ENCODE data around the gene LIPA.
A peak's percentile ranks its signal among the peaks of the same experiment; 100 is the strongest.
"Not testable (repeated sequence)": the region's sequence is repeated elsewhere in the genome, so short reads cannot be mapped to it uniquely, and the experiment has no call there.

LIPA gene

GRCh38 chr10:89271532-89271931, 20.0 kb upstream of the LIPA start:
- H3K4me3 ChIP-seq (ENCODE audit: low read depth, low read length), result no peak overlapping the region

GRCh38 chr10:89270153-89270483, 18.5 kb upstream of the LIPA start:
- no peak overlapping the region for H3K4me3 ChIP-seq (ENCODE audit: low read depth, low read length)

- H3K4me3 ChIP-seq (ENCODE audit: low read depth, low read length), result no peak overlapping the region
These were observed 18.0 kb upstream of the LIPA start for GRCh38 chr10:89269433-89270152.

GRCh38 chr10:89266721-89267453, 15.3 kb upstream of the LIPA start:
- H3K4me3 ChIP-seq (ENCODE audit: low read depth, low read length), result no peak overlapping the region

GRCh38 chr10:89263531-89263930, 12.0 kb upstream of the LIPA start:
- no peak overlapping the region for H3K4me3 ChIP-seq (ENCODE audit: low read depth, low read length)

- no peak overlapping the region for H3K4me3 ChIP-seq (ENCODE audit: low read depth, low read length)
These were observed 11.5 kb upstream of the LIPA start for GRCh38 chr10:89263091-89263490.

- H3K4me3 ChIP-seq (ENCODE audit: low read depth, low read length), result no peak overlapping the region
These were observed 10.8 kb upstream of the LIPA start for GRCh38 chr10:89262086-89263051.

GRCh38 chr10:89258881-89259280, 7.3 kb upstream of the LIPA start:
- H3K4me3 ChIP-seq (ENCODE audit: low read depth, low read length), result no peak overlapping the region

GRCh38 chr10:89257581-89257980, 6.0 kb upstream of the LIPA start:
- H3K4me3 ChIP-seq (ENCODE audit: low read depth, low read length), result no peak overlapping the region

GRCh38 chr10:89256962-89257361, 5.4 kb upstream of the LIPA start:
- no peak overlapping the region for H3K4me3 ChIP-seq (ENCODE audit: low read depth, low read length)

- H3K4me3 ChIP-seq (ENCODE audit: low read depth, low read length), result no peak overlapping the region
These were observed 4.8 kb upstream of the LIPA start for GRCh38 chr10:89256340-89256739.

GRCh38 chr10:89255793-89256192, 4.2 kb upstream of the LIPA start:
- no peak overlapping the region for H3K4me3 ChIP-seq (ENCODE audit: low read depth, low read length)

- not testable (repeated sequence) for H3K4me3 ChIP-seq (ENCODE audit: low read depth, low read length)
These were observed 3.6 kb upstream of the LIPA start for GRCh38 chr10:89255091-89255579.

GRCh38 chr10:89252225-89252585, 630 bp upstream of the LIPA start:
- H3K4me3 ChIP-seq (ENCODE audit: low read depth, low read length), result no peak overlapping the region

- peak overlapping the region; percentile 63 for H3K4me3 ChIP-seq (ENCODE audit: low read depth, low read length)
These were observed 638 bp downstream of the LIPA start for GRCh38 chr10:89250865-89251408.

- no peak overlapping the region for H3K4me3 ChIP-seq (ENCODE audit: low read depth, low read length)
These were observed 2.6 kb downstream of the LIPA start for GRCh38 chr10:89248990-89249389.

GRCh38 chr10:89247623-89248022, 4.0 kb downstream of the LIPA start:
- H3K4me3 ChIP-seq (ENCODE audit: low read depth, low read length), result not testable (repeated sequence)

GRCh38 chr10:89245802-89246201, 5.8 kb downstream of the LIPA start:
- H3K4me3 ChIP-seq (ENCODE audit: low read depth, low read length), result no peak overlapping the region

GRCh38 chr10:89242840-89243568, 8.6 kb downstream of the LIPA start:
- no peak overlapping the region for H3K4me3 ChIP-seq (ENCODE audit: low read depth, low read length)

GRCh38 chr10:89242345-89242684, 9.3 kb downstream of the LIPA start:
- no peak overlapping the region for H3K4me3 ChIP-seq (ENCODE audit: low read depth, low read length)
